ENCODE measurements around the gene FHAD1. TPM values are rescaled to one million over a fixed set of nuclear protein-coding genes. Genes with fewer than 3 reads are reported as not detected.

The FHAD1 gene
- total and polyA plus RNA-seq, 2 of the 13 experiments (the other 11 are each of a cell fraction or from before 2014, with no cell fraction given) = not detected

GRCh38 chr1:15201221-15201620 is 45.8 kb upstream of the FHAD1 start:
- FAIRE-seq (no peak), DNase-seq (ENCODE audit: low spot score) (no peak), ATAC-seq (no peak)
- TF ChIP-seq RBM22 (optimal IDR thresholded peaks at IDR 0.05; ENCODE audit: low read length) = peak; percentile 16
- TF ChIP-seq POLR2A (IDR thresholded peaks at IDR 0.05; ENCODE audit: insufficient read depth in 1 of 2, low read depth in 2 of 2, low read length in 2 of 2) = no peak
- no peak for TF ChIP-seq ZNF709 (CRISPR knock-in tag; IDR thresholded peaks at IDR 0.05)
- Histone ChIP-seq H3K4me2 (ENCODE audit: low read depth, low read length) (0 out of 2 replicates have a peak overlapping the region, but pooled peaks have one; percentile 3), H3K4me1 (ENCODE audit: insufficient read depth, low read length) (peaks cover 85% of the 10 kb centered on the region), H3K27me3 (ENCODE audit: control insufficient read depth in 1 of 2, insufficient read depth in 2 of 2, low read length in 2 of 2) (no peaks in the 10 kb centered on the region), H4K20me1 (ENCODE audit: insufficient read depth, low read length) (peaks cover 26% of the 10 kb centered on the region), H3K36me3 (replicated peaks in 1 of 2; ENCODE audit: control insufficient read depth in 1 of 2, insufficient read depth in 2 of 2, low read length in 2 of 2) (peaks cover 0 to 1% of the 10 kb centered on the region in 2 experiments; a peak in 2 of 5 replicates), H2AFZ (ENCODE audit: low read length) (no peak overlapping the region), H3K4me3 (replicated peaks in 1 of 3; ENCODE audit: insufficient read depth in 1 of 3, low read depth in 2 of 3, low read length in 3 of 3) (no peak overlapping the region), H3K9ac (ENCODE audit: insufficient read depth, low read depth, low read length) (no peak overlapping the region), H3K79me2 (ENCODE audit: insufficient read depth, low read length) (peaks cover 38% of the 10 kb centered on the region), H3K27ac (ENCODE audit: extremely low read length, insufficient read depth, low read length) (no peak overlapping the region), H3K9me3 (ENCODE audit: low read length) (no peaks in the 10 kb centered on the region)
- no TSS peak for BruUV-seq (replicated peaks)
- WGBS (ENCODE audit: low lambda C conversion rate) = 81% methylated on average over 4 of the region's 4 CpGs
- ChIA-PET POLR2A (interaction anchor here (1.0 to 5.1 kb wide), 3 partner anchors 12 to 110 kb away, joined by 3 to 28 read pairs (median 9); partner anchors contain the start of gene TMEM51), CTCF (ENCODE audit: low intra/inter-chr PET ratio, low total read pairs) (no interaction called here)
- in situ Hi-C loops (cut with HindIII; ENCODE audit: extremely low pct_ligation_motif_present, low pct_unique_long_range_greater_than_20kb) = loop anchor here (5.0 kb wide), 1 partner anchor 111 kb away; no protein-coding TSS in a partner anchor
- intact Hi-C loops (cut with micrococcal nuclease; ENCODE audit: unreplicated experiment) = no loop called here

- CTCF ChIA-PET (ENCODE audit: low intra/inter-chr PET ratio, low total read pairs) = no interaction called here
- H3K4me2 ChIP-seq (ENCODE audit: low read depth, low read length) = 0 out of 2 replicates have a peak overlapping the region, but pooled peaks have one; percentile 3
- BruUV-seq (replicated peaks) = no TSS peak
- TF ChIP-seq ZNF383 (CRISPR knock-in tag; IDR thresholded peaks at IDR 0.05; ENCODE audit: borderline replicate concordance) (no peak), CHCHD3 (CRISPR knock-in tag; IDR thresholded peaks at IDR 0.05) (no peak), ZNF432 (CRISPR knock-in tag; IDR thresholded peaks at IDR 0.05; ENCODE audit: borderline replicate concordance) (no peak), ZFAT (CRISPR knock-in tag; conservative IDR thresholded peaks at IDR 0.05) (no peak), NR2C2 (CRISPR knock-in tag; IDR thresholded peaks at IDR 0.05; ENCODE audit: borderline replicate concordance) (no peak), ZNF441 (CRISPR knock-in tag; IDR thresholded peaks at IDR 0.05; ENCODE audit: borderline replicate concordance) (0 out of 2 replicates have a peak, but pooled peaks have one; percentile 21), SRSF9 (IDR thresholded peaks at IDR 0.05; ENCODE audit: borderline replicate concordance, insufficient read depth, low read depth, low read length, poor library complexity, severe bottlenecking) (no peak), ZBTB10 (CRISPR knock-in tag; IDR thresholded peaks at IDR 0.05; ENCODE audit: borderline replicate concordance) (peak; percentile 39; the same call in 1 of the 2 replicates), YY1 (IDR thresholded peaks at IDR 0.05; ENCODE audit: insufficient read depth, insufficient replicate concordance, low read depth, low read length) (no peak), ZFP41 (CRISPR knock-in tag; IDR thresholded peaks at IDR 0.05; ENCODE audit: borderline replicate concordance) (no peak), ZNF572 (CRISPR knock-in tag; IDR thresholded peaks at IDR 0.05) (no peak), CREB1 (IDR thresholded peaks at IDR 0.05) (no peak), CREB1 (CRISPR knock-in tag; IDR thresholded peaks at IDR 0.05) (peak; percentile 42; the same call in 1 of the 2 replicates)
These were observed 45.0 kb upstream of the FHAD1 start for GRCh38 chr1:15201849-15202551.

More at GRCh38 chr1:15201849-15202551, 45.0 kb upstream of the FHAD1 start:
- Histone ChIP-seq H3K4me1 (ENCODE audit: insufficient read depth, low read length) (peaks cover 85% of the 10 kb centered on the region), H3K27ac (ENCODE audit: extremely low read length, insufficient read depth, low read length) (no peak overlapping the region), H3K27me3 (ENCODE audit: control insufficient read depth in 1 of 2, insufficient read depth in 2 of 2, low read length in 2 of 2) (no peaks in the 10 kb centered on the region), H3K4me3 (replicated peaks in 1 of 3; ENCODE audit: insufficient read depth in 1 of 3, low read depth in 2 of 3, low read length in 3 of 3) (no peak overlapping the region), H3K36me3 (replicated peaks in 1 of 2; ENCODE audit: control insufficient read depth in 1 of 2, insufficient read depth in 2 of 2, low read length in 2 of 2) (no peaks in the 10 kb centered on the region; a peak in 2 of 5 replicates), H2AFZ (ENCODE audit: low read length) (no peak overlapping the region), H3K9me3 (ENCODE audit: low read length) (no peaks in the 10 kb centered on the region), H4K20me1 (ENCODE audit: insufficient read depth, low read length) (peaks cover 27% of the 10 kb centered on the region), H3K79me2 (ENCODE audit: insufficient read depth, low read length) (peaks cover 32% of the 10 kb centered on the region), H3K9ac (ENCODE audit: insufficient read depth, low read depth, low read length) (no peak overlapping the region)
- POLR2A ChIA-PET = no interaction called here
- DNase-seq (ENCODE audit: low spot score) (no peak), FAIRE-seq (no peak), ATAC-seq (no peak)
- intact Hi-C loops (cut with micrococcal nuclease; ENCODE audit: unreplicated experiment) (loop anchor here (2.0 kb wide), 1 partner anchor 73 kb away; no protein-coding TSS in a partner anchor), in situ Hi-C loops (cut with HindIII; ENCODE audit: extremely low pct_ligation_motif_present, low pct_unique_long_range_greater_than_20kb) (loop anchor here (5.0 kb wide), 1 partner anchor 110 kb away; no protein-coding TSS in a partner anchor)
- 59% methylated on average over 11 of the region's 13 CpGs for WGBS (ENCODE audit: low lambda C conversion rate)

Data from HepG2 (cell line).